Activated CD4-positive, alpha-beta T cell treated with anti-CD3 and anti-CD28 coated beads, Interleukin-2, amount 50 U/mL, for 4 hours (primary cell): ENCODE measurements around the gene JAG2.

ENCODE experiments used
- DNase-seq, 2 experiments: peaks; one replicate each; pipeline ENCODE4 v3.0.0-alpha.2; 2020

JAG2 gene

GRCh38 chr14:105107781-105108515 lies 60.6 kb downstream of the JAG2 start:
- DNase-seq, result no peak

DNA sequence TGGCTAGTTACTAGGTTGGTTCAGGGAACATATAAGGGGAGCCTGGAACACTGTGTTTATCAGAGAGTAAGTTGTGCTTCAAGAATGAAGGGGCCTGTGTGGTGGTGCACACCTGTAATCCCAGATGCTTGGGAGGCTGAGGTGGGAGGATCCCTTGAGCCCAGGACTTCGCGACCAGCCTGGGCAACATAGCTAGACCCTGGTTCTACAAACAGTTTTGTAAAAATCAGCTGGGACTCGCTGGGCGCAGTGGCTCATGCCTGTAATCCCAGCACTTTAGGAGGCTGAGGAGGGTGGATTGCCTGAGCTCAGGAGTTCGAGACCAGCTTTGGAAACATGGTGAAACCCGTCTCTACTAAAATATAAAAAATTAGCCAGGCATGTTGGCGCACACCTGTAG lies 61.2 kb downstream of the JAG2 start:
- no peak for DNase-seq

GRCh38 chr14:105105158-105105557 lies 63.4 kb downstream of the JAG2 start:
- DNase-seq, result no peak

- no peak for DNase-seq
These were observed 65.7 kb downstream of the JAG2 start for GRCh38 chr14:105102893-105103292.

DNA sequence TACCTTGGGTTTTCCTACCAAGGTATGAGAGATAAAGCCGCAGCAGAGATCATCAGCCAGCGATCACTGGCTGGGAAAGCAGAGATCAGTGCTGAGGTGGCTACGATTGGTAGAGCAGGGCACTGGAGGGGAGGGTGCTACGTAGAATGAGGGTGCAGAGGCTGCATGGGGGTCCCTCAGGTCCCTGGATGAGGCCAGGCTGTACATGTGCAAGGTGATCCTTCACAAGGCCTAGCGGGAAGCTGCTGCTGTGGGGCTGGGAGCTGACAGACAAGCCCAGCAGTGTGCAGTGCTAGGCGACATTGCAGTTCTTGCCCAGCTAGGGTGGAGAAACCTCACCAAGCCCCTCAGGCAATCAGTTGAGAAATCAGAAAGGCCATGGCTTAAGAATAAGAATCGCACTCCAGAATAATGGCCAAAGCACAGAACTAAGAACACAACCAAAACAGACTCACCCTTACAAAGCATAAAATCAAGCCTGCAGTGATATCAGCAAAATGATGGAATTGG lies 66.2 kb downstream of the JAG2 start:
- no peak for DNase-seq

DNA sequence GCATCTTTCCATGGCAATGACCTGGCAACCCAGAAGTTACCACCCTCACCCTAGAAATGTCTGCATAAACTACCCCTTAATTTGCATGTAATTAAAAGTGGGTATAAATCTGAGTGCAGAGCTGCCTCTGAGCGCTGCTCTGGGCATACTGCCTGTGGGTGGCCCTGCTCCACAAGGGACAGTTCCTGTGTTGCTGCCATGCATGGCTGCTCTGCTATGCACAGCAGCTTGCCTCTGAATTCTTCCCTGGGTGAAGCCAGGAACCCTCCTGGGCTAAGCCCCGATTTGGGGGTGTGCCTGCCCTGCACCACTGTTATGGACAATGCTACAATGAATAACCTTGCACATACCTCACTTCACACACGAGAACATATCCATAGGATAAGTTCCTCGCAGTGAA lies 67.7 kb downstream of the JAG2 start:
- DNase-seq, result no peak

DNA sequence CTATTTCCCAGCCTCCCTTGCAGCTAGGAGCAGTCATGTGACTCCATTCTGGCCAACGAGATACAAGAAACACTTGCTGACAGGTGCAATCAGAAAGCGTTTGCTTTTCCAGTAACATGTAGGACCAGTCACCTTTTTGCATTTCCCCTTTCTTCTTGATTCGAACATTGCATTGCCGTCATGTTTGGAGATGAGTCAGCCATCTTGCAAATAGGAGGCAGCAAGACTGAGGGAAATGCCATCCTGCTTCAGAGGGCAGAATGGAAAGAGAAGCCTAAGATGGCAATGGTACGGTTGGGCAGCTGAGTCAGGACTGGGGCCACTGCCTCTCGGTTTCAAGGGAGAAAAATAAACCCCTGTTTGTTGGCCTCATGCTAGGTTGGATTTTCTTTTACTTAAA lies 68.8 kb downstream of the JAG2 start:
- DNase-seq, result no peak

DNA sequence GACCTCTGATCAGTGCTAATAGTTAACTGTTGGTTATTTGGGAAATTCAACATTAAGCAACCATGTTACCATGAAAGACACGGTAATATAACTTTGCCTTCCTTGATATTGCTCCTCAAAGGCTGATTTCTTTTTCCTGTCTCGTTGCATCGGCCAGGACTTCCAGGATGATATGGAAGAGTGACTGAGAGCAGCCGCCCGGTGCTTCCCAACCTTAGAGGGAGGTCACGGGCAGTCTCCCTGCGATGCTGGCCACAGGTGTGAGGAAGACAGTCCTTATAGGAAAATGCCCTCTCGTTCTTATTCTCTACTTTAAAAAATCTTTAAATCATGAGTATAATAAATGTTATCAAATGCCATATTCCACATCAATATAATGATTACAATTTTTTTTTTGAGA lies 70.3 kb downstream of the JAG2 start:
- DNase-seq, result no peak

- no peak for DNase-seq
These were observed 70.8 kb downstream of the JAG2 start for GRCh38 chr14:105097794-105098127.

DNA sequence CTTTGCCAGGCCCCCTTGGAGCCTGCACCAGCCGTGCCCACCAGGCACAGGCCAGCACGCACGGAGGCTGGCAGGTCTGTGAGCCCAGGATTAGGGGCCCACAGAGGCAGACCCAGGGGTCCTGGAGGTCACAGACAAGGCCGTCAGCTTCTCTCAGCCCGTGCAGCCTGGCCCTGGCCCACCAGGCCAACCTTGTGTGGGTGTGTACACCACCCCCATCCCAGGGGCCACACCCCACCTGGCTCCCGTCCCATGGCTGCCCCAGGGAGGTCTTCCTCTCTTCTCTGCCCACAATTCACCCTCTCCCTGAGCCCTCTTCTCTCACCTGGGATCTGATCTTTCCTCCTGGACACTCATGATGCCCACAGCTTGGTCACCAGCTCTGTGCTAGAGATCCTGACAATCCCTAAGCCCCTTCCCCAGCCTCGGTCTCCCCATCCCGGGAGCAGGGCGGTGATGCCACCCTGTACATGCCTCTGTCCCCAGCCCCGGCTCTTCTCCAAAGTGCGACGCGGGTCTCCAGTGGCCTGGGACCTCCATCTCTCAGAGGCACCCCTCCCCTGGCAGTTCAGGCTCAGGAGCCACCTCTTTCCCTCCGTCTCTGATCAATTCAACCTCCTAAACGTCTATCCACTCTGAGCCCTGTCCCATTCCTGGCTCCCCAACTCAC lies 72.2 kb downstream of the JAG2 start:
- DNase-seq, result no peak

DNA sequence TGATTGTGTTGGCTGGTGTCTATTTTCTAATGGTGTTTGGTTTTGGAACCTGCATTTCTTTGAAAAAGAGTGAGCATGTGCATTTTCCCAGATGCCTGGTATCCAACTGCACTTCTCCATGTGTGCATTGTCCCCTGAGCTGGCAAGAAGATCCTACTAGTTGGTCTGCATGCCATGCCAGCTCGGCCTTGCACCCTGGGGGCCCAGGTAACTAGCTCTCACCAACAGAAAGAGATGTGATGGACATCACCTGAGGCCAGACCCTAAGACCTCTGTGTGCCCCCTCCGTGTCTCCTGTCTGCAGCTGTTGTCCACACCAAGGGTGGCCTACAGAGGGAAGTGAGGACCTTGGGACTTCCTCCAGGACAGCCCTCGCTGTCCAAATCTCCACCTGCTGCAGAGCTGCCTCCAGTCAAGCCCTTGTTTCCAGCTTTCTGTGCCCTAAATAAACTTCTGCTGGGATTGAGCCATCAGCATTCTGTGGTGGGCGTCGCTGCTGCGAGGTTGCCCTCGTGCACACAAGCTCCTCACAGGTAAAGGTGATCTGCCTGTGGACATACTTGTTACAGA lies 73.3 kb downstream of the JAG2 start:
- no peak for DNase-seq

- no peak for DNase-seq
These were observed 74.2 kb downstream of the JAG2 start for GRCh38 chr14:105094193-105094907.

DNA sequence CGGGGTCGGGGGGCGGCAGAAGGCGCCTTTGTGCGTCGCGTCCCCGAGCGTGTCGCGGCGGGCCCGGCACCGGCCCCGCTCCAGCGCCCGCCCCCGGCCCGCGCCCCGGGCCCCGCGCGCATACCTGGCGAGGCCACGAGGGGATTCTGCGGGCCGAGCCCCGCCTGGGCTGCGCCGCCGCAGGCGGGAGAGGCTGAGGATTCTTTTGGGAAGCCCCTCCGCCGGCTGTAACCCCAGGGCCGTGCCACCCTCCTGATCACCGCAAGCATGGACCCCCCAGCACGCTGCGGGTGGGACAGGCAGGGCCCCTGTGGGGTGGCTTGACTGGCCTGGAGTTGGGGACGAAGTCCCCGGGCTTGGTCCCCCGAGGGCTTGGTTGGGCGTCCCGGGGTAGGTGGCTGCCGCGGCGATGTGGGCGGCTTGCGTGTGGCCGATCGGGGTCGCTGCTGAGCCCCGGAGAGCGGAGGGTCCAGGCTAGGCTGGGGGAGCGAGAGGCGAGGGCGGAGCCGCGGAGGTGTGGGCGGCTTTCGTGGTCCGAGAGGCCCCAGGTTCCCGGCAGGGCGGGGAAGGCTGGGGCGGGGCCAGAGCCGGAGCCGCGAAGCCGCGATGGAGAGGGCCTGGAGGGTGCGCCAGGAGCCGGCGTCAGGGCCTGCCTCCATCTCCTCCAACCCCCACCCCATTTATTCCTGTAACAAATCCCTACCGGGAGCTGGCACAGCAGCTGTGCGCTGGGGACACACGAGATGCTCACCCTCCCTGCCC lies 75.0 kb downstream of the JAG2 start:
- peak; percentile 56 to 57 for DNase-seq

GRCh38 chr14:105093038-105093430 lies 75.5 kb downstream of the JAG2 start:
- peak; percentile 43 to 44 for DNase-seq

- DNase-seq, result no peak
These were observed 76.2 kb downstream of the JAG2 start for GRCh38 chr14:105092171-105093037.

DNA sequence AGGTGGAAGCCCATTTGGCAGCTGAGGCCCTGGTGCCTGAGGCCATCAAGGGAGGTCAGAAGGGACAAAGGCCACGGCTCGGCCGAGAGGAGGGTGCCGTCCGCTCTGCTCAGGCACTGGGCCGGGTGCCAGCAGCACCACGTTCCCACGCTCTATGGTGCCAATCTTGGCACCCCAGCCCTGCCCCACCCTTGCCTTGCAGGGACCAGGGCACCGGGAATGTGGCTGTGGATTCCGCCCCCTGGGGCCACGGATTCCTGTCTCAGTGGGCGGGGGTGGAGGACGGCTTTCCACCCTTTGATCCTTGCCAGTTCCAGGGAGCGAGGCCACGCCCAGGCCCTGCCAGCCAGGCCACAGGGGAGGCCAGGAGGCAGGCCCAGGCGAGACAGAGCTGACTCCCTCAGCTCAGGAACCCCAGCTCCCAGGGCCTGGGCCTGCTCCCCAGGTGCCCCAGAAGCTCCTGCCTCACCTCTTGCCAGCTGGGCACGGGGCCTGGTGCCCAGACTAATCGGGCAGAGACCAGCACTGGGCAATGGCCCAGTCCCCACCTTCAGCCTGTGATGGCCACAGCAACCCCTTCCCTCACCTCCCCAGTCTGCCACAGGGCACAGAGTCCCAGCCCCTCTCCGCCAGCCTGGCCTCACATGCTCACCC lies 76.9 kb downstream of the JAG2 start:
- no peak for DNase-seq

GRCh38 chr14:105091054-105091516 lies 77.5 kb downstream of the JAG2 start:
- DNase-seq, result no peak
